IMR-90 (cell line): ENCODE data around the gene IZUMO2. TPM values are rescaled to one million over a fixed set of nuclear protein-coding genes. Genes with fewer than 3 reads are reported as not detected.

Source experiments
- ATAC-seq: fragments of 200-7000 bp; cut with Tn5 transposase; 2 replicates; pipeline ENCODE4 v1.9.1; 2020; ENCODE audit warnings: low read depth, mild to moderate bottlenecking, moderate library complexity
- BruUV-seq: library from RNA; stranded (reverse); fragments of 400-500 nt; replicated peaks from 2 replicates; lab custom pipeline; 2021; lab: Mats Ljungman, UMichigan
- CTCF ChIA-PET: fragments of 300-600 bp; formaldehyde crosslinking; extraction: SDS; loops from one replicate; lab custom pipeline; 2021; ENCODE audit warnings: antibody characterized with exemption; lab: Yijun Ruan, JAX
- POLR2A ChIA-PET: fragments of 300-600 bp; sonication (Branson Sonifier 250); formaldehyde crosslinking; loops from one replicate; lab custom pipeline; 2022; ENCODE audit warnings: antibody characterized with exemption; ENCODE audit not compliant: unreplicated experiment; lab: Charles Lee
- DNase-seq: peaks from one replicate; pipeline ENCODE4 v3.0.0; 2013
- H2AFZ ChIP-seq: replicated peaks from 2 replicates; pipeline ENCODE3; 2013; ENCODE audit warnings: low read length, mild to moderate bottlenecking; ENCODE audit not compliant: poor library complexity
- H2AK5ac ChIP-seq: 2 replicates; pipeline ENCODE4 v1.6.1; 2013; ENCODE audit warnings: low read depth, low read length, inconsistent platforms
- H2AK9ac ChIP-seq: replicated peaks from 2 replicates; pipeline ENCODE3; 2013; ENCODE audit warnings: mild to moderate bottlenecking, low read depth, low read length, moderate library complexity; ENCODE audit not compliant: poor library complexity
- H2BK120ac ChIP-seq: 2 replicates; pipeline ENCODE4 v1.6.1; 2013; ENCODE audit warnings: low read depth, low read length, inconsistent platforms
- H2BK15ac ChIP-seq: 3 replicates; pipeline ENCODE4 v1.6.1; 2013; ENCODE audit warnings: low read depth, low read length, inconsistent platforms
- H2BK20ac ChIP-seq: 2 replicates; pipeline ENCODE4 v1.6.1; 2013; ENCODE audit warnings: low read depth, mild to moderate bottlenecking, inconsistent platforms, low read length, moderate library complexity
- H2BK5ac ChIP-seq: 2 replicates; pipeline ENCODE4 v1.6.1; 2013; ENCODE audit warnings: mild to moderate bottlenecking, low read depth, low read length, inconsistent platforms; ENCODE audit not compliant: poor library complexity, severe bottlenecking
- H3K14ac ChIP-seq: replicated peaks from 2 replicates; pipeline ENCODE4 v1.6.1; 2013; ENCODE audit warnings: low read depth, low read length, inconsistent platforms
- H3K18ac ChIP-seq: 2 replicates; pipeline ENCODE4 v1.6.1; 2013; ENCODE audit warnings: low read depth, low read length, control low read depth
- H3K23ac ChIP-seq: 2 replicates; pipeline ENCODE4 v1.6.1; 2013; ENCODE audit warnings: low read depth, low read length, inconsistent platforms
- H3K27ac ChIP-seq: 2 replicates; pipeline ENCODE4 v1.5.1; 2013; ENCODE audit warnings: mild to moderate bottlenecking, control low read depth, low read length; ENCODE audit not compliant: insufficient read depth
- H3K27me3 ChIP-seq: 2 replicates; pipeline ENCODE4 v1.6.1; 2013; ENCODE audit warnings: low read length; ENCODE audit not compliant: control insufficient read depth, insufficient read depth
- H3K36me3 ChIP-seq: 2 replicates; pipeline ENCODE4 v1.6.1; 2013; ENCODE audit warnings: low read length, mixed read lengths; ENCODE audit not compliant: control insufficient read depth, insufficient read depth
- H3K4ac ChIP-seq: 2 replicates; pipeline ENCODE4 v1.6.1; 2013; ENCODE audit warnings: low read depth, low read length, inconsistent platforms
- H3K4me1 ChIP-seq: 2 replicates; pipeline ENCODE4 v1.6.1; 2013; ENCODE audit warnings: low read length, mixed read lengths; ENCODE audit not compliant: control insufficient read depth, insufficient read depth
- H3K4me2 ChIP-seq: 2 replicates; pipeline ENCODE4 v1.6.1; 2013; ENCODE audit warnings: low read depth, mild to moderate bottlenecking, control low read depth, low read length, moderate library complexity
- H3K4me3 ChIP-seq: 2 replicates; pipeline ENCODE4 v1.5.1; 2013; ENCODE audit warnings: low read depth, mild to moderate bottlenecking, control low read depth, low read length, moderate library complexity; ENCODE audit not compliant: insufficient read depth
- H3K56ac ChIP-seq: 2 replicates; pipeline ENCODE4 v1.6.1; 2013; ENCODE audit warnings: low read length, inconsistent platforms; ENCODE audit not compliant: insufficient read depth; ENCODE audit errors: extremely low read depth
- H3K79me1 ChIP-seq, 2 experiments: 2 replicates each; pipeline ENCODE4 v1.6.1; 2013; ENCODE audit warnings: low read length in 2 of 2, inconsistent platforms in 1 of 2, low read depth in 1 of 2
- H3K9ac ChIP-seq: 2 replicates; pipeline ENCODE4 v1.6.1; 2013; ENCODE audit warnings: low read depth, low read length, control low read depth
- H3K9me1 ChIP-seq: 2 replicates; pipeline ENCODE4 v1.6.1; 2013; ENCODE audit warnings: low read length, inconsistent platforms; ENCODE audit not compliant: insufficient read depth
- H3K9me3 ChIP-seq: 2 replicates; pipeline ENCODE4 v1.6.1; 2013; ENCODE audit warnings: low read length; ENCODE audit not compliant: control insufficient read depth, insufficient read depth
- H4K20me1 ChIP-seq: 2 replicates; pipeline ENCODE4 v1.6.1; 2013; ENCODE audit warnings: low read length, inconsistent platforms; ENCODE audit not compliant: insufficient read depth
- H4K5ac ChIP-seq: 2 replicates; pipeline ENCODE4 v1.6.1; 2013; ENCODE audit warnings: mild to moderate bottlenecking, low read depth, low read length, control low read depth
- H4K8ac ChIP-seq, 2 experiments: 2 replicates each; pipeline ENCODE4 v1.6.1; 2013; ENCODE audit warnings: low read depth in 2 of 2, low read length in 2 of 2, control low read depth in 1 of 2, inconsistent platforms in 1 of 2
- H4K91ac ChIP-seq: 2 replicates; pipeline ENCODE4 v1.6.1; 2013; ENCODE audit warnings: low read depth, low read length, inconsistent platforms; ENCODE audit not compliant: insufficient read depth
- BHLHE40 ChIP-seq: fragments of 150-350 bp; IDR thresholded peaks from 2 replicates; pipeline ENCODE4 v1.6.1; 2016; ENCODE audit warnings: mild to moderate bottlenecking, low read depth, low read length
- CEBPB ChIP-seq: IDR thresholded peaks from 2 replicates; pipeline ENCODE4 v1.6.1; 2012; ENCODE audit warnings: low read depth, low read length, improper control_type of control experiment
- CHD1 ChIP-seq: IDR thresholded peaks from 2 replicates; pipeline ENCODE4 v1.6.1; 2012; ENCODE audit warnings: low read depth, low read length, improper control_type of control experiment
- FOS ChIP-seq: fragments of 150-350 bp; IDR thresholded peaks from 2 replicates; pipeline ENCODE4 v1.6.1; 2016; ENCODE audit warnings: low read depth, low read length
- MAFK ChIP-seq: IDR thresholded peaks from 2 replicates; pipeline ENCODE4 v1.6.1; 2012; ENCODE audit warnings: low read depth, low read length, improper control_type of control experiment
- MAZ ChIP-seq: IDR thresholded peaks from 2 replicates; pipeline ENCODE4 v1.6.1; 2012; ENCODE audit warnings: low read depth, mild to moderate bottlenecking, low read length, improper control_type of control experiment, moderate library complexity, borderline replicate concordance
- MXI1 ChIP-seq: IDR thresholded peaks from 2 replicates; pipeline ENCODE4 v1.6.1; 2012; ENCODE audit warnings: low read depth, mild to moderate bottlenecking, low read length, moderate library complexity, borderline replicate concordance
- NFE2L2 ChIP-seq: fragments of 150-350 bp; IDR thresholded peaks from 2 replicates; pipeline ENCODE4 v1.6.1; 2016; ENCODE audit warnings: low read depth, mild to moderate bottlenecking, low read length
- POLR2A ChIP-seq: IDR thresholded peaks from 2 replicates; pipeline ENCODE4 v1.6.1; 2012; ENCODE audit warnings: mild to moderate bottlenecking, low read depth, low read length
- RAD21 ChIP-seq: IDR thresholded peaks from 2 replicates; pipeline ENCODE4 v1.6.1; 2012; ENCODE audit warnings: low read length, improper control_type of control experiment
- RCOR1 ChIP-seq: IDR thresholded peaks from 2 replicates; pipeline ENCODE4 v1.6.1; 2012; ENCODE audit warnings: mild to moderate bottlenecking, low read length, improper control_type of control experiment; ENCODE audit not compliant: insufficient replicate concordance
- RFX5 ChIP-seq: IDR thresholded peaks from 2 replicates; pipeline ENCODE4 v1.8.0; 2012; ENCODE audit warnings: low read depth, mild to moderate bottlenecking, low read length, moderate library complexity
- SMC3 ChIP-seq: fragments of 150-350 bp; IDR thresholded peaks from 2 replicates; pipeline ENCODE4 v1.6.1; 2016; ENCODE audit warnings: low read depth, mild to moderate bottlenecking, antibody characterized with exemption, low read length, moderate library complexity
- WGBS, 2 experiments: methylation state at CpG; one replicate each; pipeline versions ENCODE4 v1.1.5 to v1.1.7; 2013; ENCODE audit warnings: missing lambda C conversion rate in 2 of 2; ENCODE audit not compliant: insufficient read length in 1 of 2; ENCODE audit errors: extremely low coverage in 2 of 2; 5-methylcytosine and 5-hydroxymethylcytosine counted together
- dilution Hi-C: fragments of 300-500 bp; cut with HindIII; formaldehyde crosslinking; loops from one replicate; pipeline ENCODE4 v1.14.3; 2018; ENCODE audit warnings: low sequenced_read_pairs; ENCODE audit not compliant: unreplicated experiment
- in situ Hi-C: fragments of 300-500 bp; cut with MboI; formaldehyde crosslinking; loops from 3 replicates; pipeline ENCODE4 v1.14.3; 2019; ENCODE audit warnings: low sequenced_read_pairs, inconsistent platforms, mixed read lengths
- intact Hi-C: fragments of 100-400 bp; cut with micrococcal nuclease; formaldehyde crosslinking; loops from 2 replicates; pipeline ENCODE4 v1.10.0; 2022
- polyA plus RNA-seq, 3 experiments: library from polyadenylated mRNA; depleted of rRNA; stranded (reverse); fragments of >200 nt; gene quantifications; 2 replicates each; pipeline ENCODE4 v1.2.3, GENCODE V29; 2012; ENCODE audit warnings: low replicate concordance in 1 of 3
- total RNA-seq: library from RNA; depleted of rRNA; stranded (reverse); fragments of >200 nt; gene quantifications from 2 replicates; pipeline ENCODE4 v1.2.3, GENCODE V29; 2012
- TF ChIP-seq, protein P1 (sequence below): conservative IDR thresholded peaks from 2 replicates; pipeline ENCODE4 v1.5.1; 2012; ENCODE audit warnings: mild to moderate bottlenecking, low read depth, low read length, improper control_type of control experiment
- TF ChIP-seq, protein P2 (sequence below): fragments of 150-350 bp; IDR thresholded peaks from 2 replicates; pipeline ENCODE4 v1.6.1; 2016; ENCODE audit warnings: low read depth, mild to moderate bottlenecking, low read length, moderate library complexity, borderline replicate concordance
- TF ChIP-seq, protein P3 (sequence below): fragments of 150-350 bp; IDR thresholded peaks from 2 replicates; pipeline ENCODE4 v1.6.1; 2017; ENCODE audit warnings: mild to moderate bottlenecking, antibody characterized with exemption, low read length, low read depth

Gene IZUMO2
- total and polyA plus RNA-seq, 2 of the 4 experiments (the other 2 are of a cell fraction) = not detected

DNA sequence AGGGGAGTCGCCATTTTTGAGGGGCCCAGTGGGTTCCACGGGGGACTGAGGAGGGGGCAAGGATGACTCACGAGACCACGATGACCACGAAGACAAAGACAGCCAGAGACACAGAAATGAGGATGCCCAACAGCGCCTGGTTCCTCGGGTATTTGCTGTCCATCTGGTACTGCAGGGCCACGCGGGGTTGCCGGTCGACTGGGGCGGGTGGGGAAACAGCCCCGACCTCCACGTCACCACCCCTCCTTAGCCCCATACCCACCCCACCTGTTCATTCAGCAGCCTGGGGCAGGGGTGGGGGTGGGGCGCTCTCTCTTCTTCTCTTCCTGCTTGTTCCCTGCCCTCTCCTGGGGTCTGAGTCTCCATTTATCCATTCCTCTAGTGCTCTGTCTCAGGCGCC, 8.6 kb downstream of the IZUMO2 start:
- TF ChIP-seq CHD1 (no peak), NFE2L2 (no peak), MAZ (no peak), MAFK (no peak), FOS (no peak), SMC3 (no peak), RCOR1 (no peak), MXI1 (no peak), CEBPB (no peak), BHLHE40 (no peak), RAD21 (no peak), POLR2A (no peak), RFX5 (no peak)
- TF ChIP-seq, protein P1, sequence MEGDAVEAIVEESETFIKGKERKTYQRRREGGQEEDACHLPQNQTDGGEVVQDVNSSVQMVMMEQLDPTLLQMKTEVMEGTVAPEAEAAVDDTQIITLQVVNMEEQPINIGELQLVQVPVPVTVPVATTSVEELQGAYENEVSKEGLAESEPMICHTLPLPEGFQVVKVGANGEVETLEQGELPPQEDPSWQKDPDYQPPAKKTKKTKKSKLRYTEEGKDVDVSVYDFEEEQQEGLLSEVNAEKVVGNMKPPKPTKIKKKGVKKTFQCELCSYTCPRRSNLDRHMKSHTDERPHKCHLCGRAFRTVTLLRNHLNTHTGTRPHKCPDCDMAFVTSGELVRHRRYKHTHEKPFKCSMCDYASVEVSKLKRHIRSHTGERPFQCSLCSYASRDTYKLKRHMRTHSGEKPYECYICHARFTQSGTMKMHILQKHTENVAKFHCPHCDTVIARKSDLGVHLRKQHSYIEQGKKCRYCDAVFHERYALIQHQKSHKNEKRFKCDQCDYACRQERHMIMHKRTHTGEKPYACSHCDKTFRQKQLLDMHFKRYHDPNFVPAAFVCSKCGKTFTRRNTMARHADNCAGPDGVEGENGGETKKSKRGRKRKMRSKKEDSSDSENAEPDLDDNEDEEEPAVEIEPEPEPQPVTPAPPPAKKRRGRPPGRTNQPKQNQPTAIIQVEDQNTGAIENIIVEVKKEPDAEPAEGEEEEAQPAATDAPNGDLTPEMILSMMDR = no peak
- TF ChIP-seq, protein P2, sequence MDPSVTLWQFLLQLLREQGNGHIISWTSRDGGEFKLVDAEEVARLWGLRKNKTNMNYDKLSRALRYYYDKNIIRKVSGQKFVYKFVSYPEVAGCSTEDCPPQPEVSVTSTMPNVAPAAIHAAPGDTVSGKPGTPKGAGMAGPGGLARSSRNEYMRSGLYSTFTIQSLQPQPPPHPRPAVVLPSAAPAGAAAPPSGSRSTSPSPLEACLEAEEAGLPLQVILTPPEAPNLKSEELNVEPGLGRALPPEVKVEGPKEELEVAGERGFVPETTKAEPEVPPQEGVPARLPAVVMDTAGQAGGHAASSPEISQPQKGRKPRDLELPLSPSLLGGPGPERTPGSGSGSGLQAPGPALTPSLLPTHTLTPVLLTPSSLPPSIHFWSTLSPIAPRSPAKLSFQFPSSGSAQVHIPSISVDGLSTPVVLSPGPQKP = no peak
- TF ChIP-seq, protein P3, sequence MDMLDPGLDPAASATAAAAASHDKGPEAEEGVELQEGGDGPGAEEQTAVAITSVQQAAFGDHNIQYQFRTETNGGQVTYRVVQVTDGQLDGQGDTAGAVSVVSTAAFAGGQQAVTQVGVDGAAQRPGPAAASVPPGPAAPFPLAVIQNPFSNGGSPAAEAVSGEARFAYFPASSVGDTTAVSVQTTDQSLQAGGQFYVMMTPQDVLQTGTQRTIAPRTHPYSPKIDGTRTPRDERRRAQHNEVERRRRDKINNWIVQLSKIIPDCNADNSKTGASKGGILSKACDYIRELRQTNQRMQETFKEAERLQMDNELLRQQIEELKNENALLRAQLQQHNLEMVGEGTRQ = no peak
- Histone ChIP-seq H4K91ac (no peak overlapping the region), H2BK15ac (no peak overlapping the region), H4K8ac (no peak overlapping the region), H3K27ac (no peak overlapping the region), H3K9me1 (no peaks in the 10 kb centered on the region), H4K5ac (no peak overlapping the region), H2AK9ac (no peak overlapping the region), H3K36me3 (no peaks in the 10 kb centered on the region), H3K4ac (no peak overlapping the region), H2BK120ac (no peak overlapping the region), H3K9ac (no peak overlapping the region), H2BK5ac (no peak overlapping the region), H3K27me3 (no peaks in the 10 kb centered on the region), H3K79me1 (no peaks in the 10 kb centered on the region), H3K23ac (no peak overlapping the region), H3K4me3 (no peak overlapping the region), H3K56ac (no peak overlapping the region), H2BK20ac (no peak overlapping the region), H3K4me2 (no peak overlapping the region), H3K9me3 (peaks cover 10% of the 10 kb centered on the region), H3K4me1 (no peaks in the 10 kb centered on the region), H2AFZ (no peak overlapping the region), H3K14ac (no peak overlapping the region), H2AK5ac (no peak overlapping the region), H3K18ac (no peak overlapping the region), H4K20me1 (no peaks in the 10 kb centered on the region)
- in situ Hi-C loops = no loop called here
- 80% methylated on average over 3 of the region's 16 CpGs; no CpG with 5 or more reads in 1 of the 2 experiments for WGBS, 2 experiments
- ATAC-seq (no peak), DNase-seq (no peak)
- intact Hi-C loops = no loop called here
- dilution Hi-C loops = no loop called here
- POLR2A ChIA-PET = no interaction called here
- CTCF ChIA-PET = no interaction called here
- no TSS peak for BruUV-seq
